Progenitor cell of endocrine pancreas (in vitro differentiated cells): Measurements from ENCODE around the gene PPM1B. TPM values are rescaled to one million over a fixed set of nuclear protein-coding genes. Genes with fewer than 3 reads are reported as not detected.

Experiments used
- DNase-seq: peaks from one replicate; pipeline ENCODE4 v3.0.0; 2021; ENCODE audit warnings: low spot score; ENCODE audit not compliant: unreplicated experiment
- H3K27ac Mint-ChIP-seq: 2 replicates; pipeline ENCODE4 v1.8.0; 2021; ENCODE audit warnings: mild to moderate bottlenecking, moderate library complexity, mixed read lengths
- H3K27me3 Mint-ChIP-seq: 2 replicates; pipeline ENCODE4 v1.8.0; 2021; ENCODE audit warnings: mixed read lengths
- H3K36me3 Mint-ChIP-seq: 2 replicates; pipeline ENCODE4 v1.8.0; 2022; ENCODE audit warnings: mixed read lengths; ENCODE audit not compliant: insufficient read depth
- H3K4me1 Mint-ChIP-seq: 2 replicates; pipeline ENCODE4 v1.8.0; 2021; ENCODE audit warnings: low read depth, mixed read lengths
- H3K4me3 Mint-ChIP-seq: 2 replicates; pipeline ENCODE4 v1.8.0; 2021; ENCODE audit warnings: low read depth, mild to moderate bottlenecking, moderate library complexity, mixed read lengths
- H3K9me3 Mint-ChIP-seq: 2 replicates; pipeline ENCODE4 v1.8.0; 2021; ENCODE audit warnings: low read depth, mixed read lengths
- CTCF ChIP-seq: fragments of 200-600 bp; sonication (generic); IDR thresholded peaks from one replicate; pipeline ENCODE4 v1.5.0; 2021; ENCODE audit warnings: antibody characterized with exemption, mild to moderate bottlenecking; ENCODE audit not compliant: unreplicated experiment
- total RNA-seq: library from RNA; stranded (reverse); gene quantifications from 2 replicates; pipeline ENCODE4 v1.2.1, GENCODE V29; 2021

Gene PPM1B
- total RNA-seq, 1 donor from 2014 or later = 60.8 TPM

GRCh38 chr2:44172576-44172975 is 3.9 kb downstream of the PPM1B start:
- Mint-ChIP-seq H3K9me3 (peaks cover 3% of the 10 kb centered on the region), H3K27me3 (no peaks in the 10 kb centered on the region), H3K27ac (no peak overlapping the region), H3K4me3 (no peak overlapping the region), H3K36me3 (peaks cover 7% of the 10 kb centered on the region), H3K4me1 (peaks cover 24% of the 10 kb centered on the region)
- DNase-seq = no peak
- no peak for TF ChIP-seq CTCF

- Mint-ChIP-seq H3K4me3 (no peak overlapping the region), H3K36me3 (peaks cover 18% of the 10 kb centered on the region), H3K27ac (no peak overlapping the region), H3K4me1 (peaks cover 22% of the 10 kb centered on the region), H3K27me3 (no peaks in the 10 kb centered on the region), H3K9me3 (no peaks in the 10 kb centered on the region)
- DNase-seq = no peak
- no peak for TF ChIP-seq CTCF
Measured at GRCh38 chr2:44178950-44179349, 10.3 kb downstream of the PPM1B start.

- Mint-ChIP-seq H3K9me3 (no peaks in the 10 kb centered on the region), H3K27me3 (no peaks in the 10 kb centered on the region), H3K4me1 (peaks cover 19% of the 10 kb centered on the region), H3K36me3 (peaks cover 13% of the 10 kb centered on the region), H3K4me3 (no peak overlapping the region), H3K27ac (no peak overlapping the region)
- DNase-seq = no peak
- TF ChIP-seq CTCF = no peak
Measured at GRCh38 chr2:44181648-44182047, 13.0 kb downstream of the PPM1B start.

DNA sequence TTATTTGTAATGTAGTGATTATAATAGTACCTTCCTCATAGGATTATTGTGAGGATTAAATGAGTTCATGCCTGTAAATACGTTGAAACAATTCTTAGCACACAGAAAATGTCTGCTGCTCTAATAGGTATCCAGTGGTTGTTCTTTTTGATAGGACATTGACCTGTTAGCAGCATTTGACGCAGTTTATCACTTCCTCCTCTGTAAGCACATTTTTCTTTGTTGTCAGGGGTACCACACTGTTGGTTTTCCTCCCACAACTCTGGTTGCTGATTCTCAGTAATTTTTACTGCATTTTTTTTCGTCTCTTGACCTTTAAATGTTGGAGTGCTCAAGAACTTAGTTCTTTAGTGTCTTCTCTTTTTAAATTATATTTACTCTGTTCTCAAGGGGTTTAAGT is 15.4 kb downstream of the PPM1B start:
- no peak for DNase-seq
- Mint-ChIP-seq H3K4me1 (peaks cover 19% of the 10 kb centered on the region), H3K4me3 (no peak overlapping the region), H3K9me3 (no peaks in the 10 kb centered on the region), H3K27me3 (no peaks in the 10 kb centered on the region), H3K27ac (peak overlapping the region; percentile 33), H3K36me3 (peaks cover 14% of the 10 kb centered on the region)
- no peak for TF ChIP-seq CTCF

- Mint-ChIP-seq H3K9me3 (no peaks in the 10 kb centered on the region), H3K36me3 (peaks cover 5% of the 10 kb centered on the region), H3K4me1 (peaks cover 16% of the 10 kb centered on the region), H3K27ac (no peak overlapping the region), H3K27me3 (no peaks in the 10 kb centered on the region), H3K4me3 (no peak overlapping the region)
- TF ChIP-seq CTCF = no peak
- no peak for DNase-seq
Measured at GRCh38 chr2:44186810-44187209, 18.1 kb downstream of the PPM1B start.
